DMS153 (cell line): ENCODE results near the gene POLN.

ENCODE experiments used
- DNase-seq: peaks from one replicate; lab custom pipeline; 2025; lab: John Stamatoyannopoulos, UW

Gene POLN

DNA sequence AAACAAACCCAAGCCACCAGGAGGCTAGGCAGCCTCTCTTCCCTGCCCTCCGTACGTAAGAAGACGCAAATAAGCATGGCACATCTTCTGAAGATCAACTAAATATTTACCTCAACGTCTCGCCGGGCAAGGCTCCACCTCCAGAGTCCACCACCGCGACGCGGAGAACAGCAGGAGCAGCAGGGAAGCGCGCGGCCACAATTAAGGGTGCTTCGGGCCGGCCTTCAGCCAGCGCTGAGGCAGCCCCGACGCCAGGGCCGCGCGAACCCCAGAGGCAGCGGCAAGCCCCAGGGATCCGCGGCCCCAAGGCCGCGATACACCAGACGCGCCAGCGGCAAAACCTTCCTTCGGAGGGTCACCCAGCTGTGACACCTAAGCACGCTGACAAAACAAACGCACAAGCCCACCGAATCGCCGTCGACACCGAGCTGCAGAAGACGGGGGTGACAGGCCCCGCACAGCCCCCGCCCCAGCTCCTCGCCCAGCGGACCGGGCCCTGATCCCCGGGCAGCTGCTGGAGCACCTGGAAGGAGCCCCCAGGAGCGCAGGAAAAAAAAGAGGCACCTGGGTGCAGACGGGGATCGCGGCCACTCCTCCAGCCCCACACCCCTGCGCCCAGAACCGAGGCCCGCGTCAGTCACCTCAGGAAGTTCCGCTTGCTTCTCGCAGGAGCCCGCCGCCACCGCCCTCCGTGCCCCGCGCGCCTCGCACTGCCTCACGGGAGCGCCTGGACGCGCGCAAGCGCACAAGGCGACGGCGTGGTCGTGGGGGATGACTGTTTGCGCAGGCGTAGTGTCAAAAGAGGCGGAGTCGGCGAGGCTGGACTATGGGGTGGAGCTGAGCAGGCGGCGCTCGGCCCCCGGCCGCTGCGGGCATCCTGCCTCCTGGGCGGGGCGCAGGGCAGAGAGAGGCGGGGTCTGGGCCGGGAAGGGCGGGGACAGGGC lies at the start of gene POLN, which contains the start of gene HAUS3:
POLN (minus strand) TSS at position 712 of the 944 bp plus-strand sequence. CDS start 12,890 bp downstream, outside the sequence.
HAUS3 (minus strand) TSS at position 712 of the 944 bp plus-strand sequence. CDS start 1,175 bp downstream, outside the sequence.
- DNase-seq, result peak; percentile 80

DNA sequence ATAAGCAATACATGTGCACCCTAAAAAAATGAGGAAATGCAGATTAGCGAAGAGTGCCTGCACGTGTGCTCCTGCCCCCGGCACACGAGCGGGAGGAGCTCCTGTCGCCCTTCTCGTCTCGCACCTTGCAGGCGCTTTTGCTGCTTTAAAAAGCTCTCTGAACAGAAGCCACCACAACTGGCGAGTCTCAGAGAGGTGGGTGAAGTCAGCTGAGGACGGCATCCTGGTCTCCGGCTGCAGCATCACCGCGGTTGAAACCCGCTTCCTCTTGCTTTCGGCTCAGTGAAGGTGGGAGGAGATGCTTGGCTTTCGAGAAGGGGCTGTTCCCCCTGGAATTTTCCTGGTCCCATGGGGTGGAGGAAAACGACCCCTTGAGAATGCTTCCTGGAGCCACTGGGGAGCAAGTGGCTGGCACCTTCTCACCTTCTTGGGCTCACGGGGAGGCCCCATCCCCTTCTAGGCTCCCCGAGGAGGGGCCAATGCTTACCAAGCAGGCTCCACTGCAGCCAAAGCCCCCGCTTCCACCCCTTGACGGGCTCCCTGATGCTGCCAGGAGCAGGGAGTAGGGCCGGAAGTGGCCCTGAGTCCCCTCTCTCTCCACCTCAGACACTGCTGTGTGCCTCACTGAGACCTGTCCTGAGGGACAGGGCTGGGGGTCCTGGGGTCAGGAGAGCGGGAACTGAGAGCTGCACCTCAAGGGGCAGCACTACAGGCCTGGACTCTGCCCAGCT lies 49.2 kb upstream of the POLN start:
- no peak for DNase-seq

DNA sequence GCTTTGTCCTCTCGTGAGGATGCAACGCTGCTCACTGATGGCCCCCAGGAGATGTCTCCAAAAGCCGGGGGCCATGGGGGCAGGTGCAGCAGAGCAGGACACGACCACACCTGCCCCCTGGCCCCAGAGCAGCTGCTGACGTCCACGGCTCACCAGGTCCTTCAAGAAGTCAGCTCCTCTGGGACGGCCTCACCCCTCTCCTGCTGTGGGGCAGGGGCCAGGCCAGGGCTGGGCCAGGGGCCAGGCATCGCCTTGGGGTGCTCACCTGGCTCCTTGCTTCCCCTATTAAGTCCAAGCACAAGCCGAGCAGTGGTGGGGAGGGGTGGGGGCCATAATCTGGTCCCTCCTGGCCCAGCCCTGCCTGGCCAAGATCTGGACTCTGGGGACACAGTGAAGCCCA lies 48.6 kb upstream of the POLN start:
- DNase-seq, result no peak

DNA sequence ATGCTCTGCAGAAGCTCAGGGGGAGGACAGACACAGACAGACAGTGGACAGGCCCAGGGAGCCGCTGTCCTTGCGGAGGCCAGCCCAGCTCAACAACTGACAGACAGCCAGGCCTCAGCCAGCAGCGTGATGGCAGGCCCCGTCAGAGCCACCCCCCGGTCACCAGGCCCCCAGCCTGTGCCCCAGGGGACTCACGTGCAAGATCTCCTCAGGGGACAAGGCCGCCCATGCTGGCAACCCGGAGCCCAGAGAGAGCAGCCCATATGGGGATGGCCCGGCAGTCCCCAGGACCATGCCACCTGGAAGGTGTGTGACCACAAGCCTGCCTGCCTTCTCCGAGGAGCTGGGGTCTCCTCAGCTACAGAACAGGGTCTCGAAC lies 48.0 kb upstream of the POLN start:
- DNase-seq, result no peak

DNA sequence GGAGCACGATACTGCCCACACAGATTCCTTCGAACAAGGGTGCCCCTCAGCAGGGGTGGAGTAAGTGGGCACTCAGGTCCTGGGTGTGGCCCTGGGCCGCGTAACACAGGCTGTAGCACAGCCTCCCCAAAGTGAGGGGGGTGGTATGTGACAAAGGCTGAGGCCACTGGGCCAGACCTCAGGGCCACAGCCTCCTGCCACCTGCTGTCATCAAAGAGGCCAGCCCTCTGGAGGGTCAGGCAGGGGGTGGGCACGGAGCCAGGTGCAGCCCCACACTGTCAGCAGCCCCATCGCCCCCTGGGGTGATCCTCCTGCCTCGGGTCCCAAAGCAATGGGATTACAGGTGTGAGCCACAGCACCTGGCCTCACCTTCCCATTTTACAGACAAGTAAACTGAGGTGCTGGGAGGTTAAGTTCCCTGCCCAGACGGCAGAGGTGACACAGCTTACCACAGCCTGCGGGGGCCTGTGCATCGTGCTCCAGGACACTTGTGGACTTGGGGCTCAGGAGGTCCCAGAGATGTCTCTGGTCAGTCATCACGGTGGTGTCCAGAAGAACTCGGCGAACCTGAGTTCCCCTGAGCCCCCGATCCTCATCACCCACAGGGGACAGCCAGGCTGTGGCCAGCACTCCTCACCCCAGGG lies 47.5 kb upstream of the POLN start:
- no peak for DNase-seq

DNA sequence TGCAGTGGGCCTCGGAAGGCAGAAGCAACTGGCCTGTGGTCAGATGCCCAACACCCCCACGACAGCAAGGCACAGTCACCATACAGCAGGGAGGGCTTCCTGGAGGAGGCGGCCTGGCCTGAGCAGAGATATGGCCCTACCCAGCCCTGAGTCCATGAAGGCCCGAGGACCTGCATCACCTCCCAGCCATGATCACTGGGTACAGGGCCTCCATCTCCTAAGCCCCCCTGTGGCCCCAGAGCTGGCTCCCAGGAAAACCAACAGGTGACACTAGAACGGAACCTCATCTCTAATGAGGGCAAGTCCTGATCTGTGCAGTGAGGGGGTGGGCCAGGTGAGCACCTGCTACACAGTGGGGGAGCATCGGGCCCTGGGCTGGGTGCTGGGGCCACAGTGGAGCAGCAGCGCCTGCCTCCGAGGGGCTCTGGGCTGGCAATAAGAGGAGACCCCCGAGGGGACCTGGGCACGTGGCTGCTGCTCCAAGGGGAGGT lies 46.2 kb upstream of the POLN start:
- no peak for DNase-seq

DNA sequence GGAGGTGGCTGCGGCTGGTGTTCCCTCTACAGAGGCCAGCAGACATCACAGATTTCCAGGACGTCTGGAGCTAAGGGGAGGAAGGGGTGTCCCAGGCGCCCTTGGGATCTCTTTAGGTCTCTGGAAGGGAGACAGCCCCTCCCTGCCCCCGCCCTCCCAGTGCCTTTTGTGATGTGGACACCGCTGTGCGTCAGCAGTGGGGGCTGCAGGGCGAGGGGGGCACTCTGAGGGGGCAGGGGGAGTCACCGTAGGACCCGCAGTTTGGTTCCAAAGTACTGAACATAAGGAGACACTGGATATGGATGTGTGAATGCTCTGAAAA lies 45.6 kb upstream of the POLN start:
- no peak for DNase-seq

DNA sequence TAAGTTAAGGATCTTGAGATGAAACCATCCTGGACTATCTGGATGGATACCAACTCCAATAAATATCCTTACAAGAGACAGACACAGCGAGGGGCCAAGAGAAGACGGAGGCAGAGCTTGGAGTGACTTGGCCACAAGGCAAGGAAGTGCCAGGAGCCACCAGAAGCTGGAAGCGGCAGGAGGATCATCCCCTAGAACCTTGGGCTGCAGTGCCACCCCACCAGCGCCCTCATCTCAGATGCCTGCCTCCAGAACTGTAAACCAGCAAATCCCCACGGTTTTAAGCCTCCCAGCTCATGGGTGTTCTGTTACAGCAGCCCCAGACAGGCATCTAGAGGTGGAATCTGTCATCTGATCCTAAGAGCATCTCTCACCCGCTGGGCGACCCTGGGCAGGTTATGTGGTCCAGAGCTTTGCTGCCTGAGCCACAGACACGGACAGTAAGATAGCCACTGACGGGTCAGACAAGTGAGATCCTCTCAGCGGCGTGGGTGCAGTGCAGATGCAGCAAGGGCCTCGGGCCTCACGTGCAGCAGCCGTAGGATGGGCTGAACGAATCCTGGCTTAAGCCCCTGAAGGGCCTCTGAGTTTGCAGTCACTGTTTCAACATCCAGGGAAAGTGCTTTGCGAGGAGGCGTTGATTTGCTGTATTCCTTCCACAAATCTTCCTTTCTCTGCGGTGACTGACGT lies 45.1 kb upstream of the POLN start:
- no peak for DNase-seq

DNA sequence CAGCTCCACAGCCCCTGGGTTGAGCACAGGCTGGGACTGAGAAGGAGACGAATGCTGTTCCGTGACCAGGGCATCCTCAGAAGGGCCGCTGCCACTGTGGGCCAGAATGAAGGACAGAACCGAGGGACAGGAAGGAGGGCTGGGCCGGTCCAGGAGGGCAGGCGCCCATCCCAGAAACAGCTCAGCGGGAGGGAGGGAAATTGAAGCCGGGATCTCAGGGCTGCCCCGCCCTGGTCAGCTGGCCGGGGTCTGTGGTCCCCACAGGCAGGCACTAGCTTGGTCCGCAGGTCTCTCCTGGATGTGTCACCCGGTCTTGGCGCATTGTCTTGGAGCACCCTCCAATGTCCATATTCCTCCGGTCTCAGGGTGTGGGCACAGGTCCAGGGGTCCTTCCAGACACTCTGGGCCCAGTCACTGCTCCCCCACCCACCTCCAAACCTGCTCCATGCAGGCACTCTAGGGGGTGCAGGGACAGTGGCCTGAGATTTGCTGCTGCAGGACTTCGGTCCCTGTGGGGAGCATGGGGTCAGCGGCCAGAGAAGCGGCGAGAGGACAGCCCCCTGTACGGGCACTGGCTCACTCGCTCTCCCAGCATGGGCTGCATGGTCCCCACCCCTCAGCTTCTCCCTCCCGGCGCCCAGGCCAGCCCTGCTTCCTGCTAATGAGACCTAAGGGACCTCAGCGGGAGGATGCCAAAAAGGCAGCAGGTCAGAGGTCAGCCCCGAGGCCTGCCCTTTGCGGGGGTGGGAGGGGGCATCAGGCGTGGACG lies 43.9 kb upstream of the POLN start:
- DNase-seq, result no peak

DNA sequence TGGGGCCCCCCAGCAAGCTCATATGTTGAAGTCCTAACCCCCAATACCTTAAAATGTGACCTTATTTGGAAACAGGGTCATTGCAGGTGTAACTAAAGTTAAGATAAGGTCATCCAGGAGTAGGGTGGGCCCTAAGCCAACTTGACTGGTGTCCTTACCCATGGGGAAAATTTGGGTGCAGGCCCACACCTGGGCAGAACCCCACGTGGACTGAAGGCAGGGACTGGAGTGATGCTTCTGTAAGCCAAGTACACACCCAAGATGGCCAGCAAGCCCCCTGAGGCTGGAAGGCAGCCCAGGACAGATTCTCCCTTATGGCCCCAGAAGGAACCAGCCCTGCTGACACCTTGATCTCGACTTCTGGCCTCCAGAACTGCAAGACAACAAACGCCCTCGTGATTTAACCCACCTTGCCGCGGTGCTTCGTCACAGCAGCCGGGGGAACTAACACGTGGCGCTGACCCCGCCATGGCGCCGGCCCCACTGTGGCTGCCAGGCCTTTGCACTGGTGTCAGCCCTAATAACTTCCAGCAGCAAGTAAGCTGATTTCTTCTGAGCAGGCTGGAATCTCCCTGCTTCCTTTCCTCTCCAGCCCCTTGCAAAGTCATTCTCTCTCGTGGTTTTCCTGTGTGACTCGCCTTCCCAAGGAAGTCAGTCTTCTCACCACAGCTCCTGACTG lies 43.2 kb upstream of the POLN start:
- DNase-seq, result no peak

DNA sequence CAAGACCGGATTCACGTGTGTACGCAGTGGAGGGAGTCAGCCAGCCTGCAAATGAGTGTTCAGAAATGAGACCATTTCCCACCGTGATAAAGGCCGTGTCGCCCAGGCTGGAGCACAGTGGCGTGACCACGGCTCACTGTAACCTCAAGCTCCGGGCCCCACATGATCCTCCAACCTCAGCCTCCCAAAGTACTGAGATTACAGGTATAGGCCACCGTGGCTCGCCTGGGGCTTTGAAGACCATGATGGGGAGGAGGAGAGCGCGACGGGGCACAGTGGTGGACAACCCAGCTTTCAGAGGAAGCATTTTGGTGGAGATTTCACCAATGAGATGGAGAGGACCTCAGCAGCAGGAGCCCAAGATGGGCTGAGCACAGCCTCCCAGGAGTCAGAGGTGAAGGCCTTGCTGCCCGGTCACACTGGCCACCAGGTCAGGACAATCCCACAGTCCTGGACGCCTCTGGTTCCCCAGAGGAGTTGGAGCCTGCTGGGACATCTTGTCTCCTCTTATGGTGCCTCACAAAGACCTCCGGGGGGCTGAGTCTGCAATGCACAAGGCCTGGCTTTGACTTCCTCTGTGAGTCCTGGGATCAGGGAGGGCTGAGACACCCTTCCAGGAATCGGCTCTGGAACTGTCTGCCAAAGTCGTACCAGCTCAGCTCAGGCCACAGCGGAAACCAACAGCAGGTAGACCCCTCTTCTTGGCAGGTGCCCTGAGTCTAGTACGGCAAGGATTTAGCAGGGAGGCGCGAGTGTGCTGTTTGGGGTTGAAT lies 42.4 kb upstream of the POLN start:
- DNase-seq, result no peak

DNA sequence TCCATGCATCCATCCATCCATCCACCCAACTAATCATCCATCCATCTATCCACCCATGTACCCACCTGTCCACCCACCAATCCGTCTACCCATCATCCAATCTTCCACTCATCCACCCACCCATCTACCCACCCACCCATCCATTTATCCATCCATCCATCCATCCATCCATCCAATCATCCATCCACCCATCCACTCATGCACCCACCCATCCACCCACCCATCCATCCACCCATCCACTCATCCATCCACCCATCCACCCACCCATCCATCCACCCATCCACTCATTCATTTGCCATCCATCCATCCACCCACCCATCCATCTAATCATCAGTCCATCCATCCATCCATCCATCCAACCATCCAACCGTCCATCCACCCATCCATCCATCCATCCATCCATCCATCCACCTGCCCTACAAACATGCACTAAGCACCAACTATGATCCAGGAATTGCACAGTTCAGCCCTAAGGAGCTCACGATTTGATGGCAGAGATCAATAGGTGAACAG lies 41.3 kb upstream of the POLN start:
- no peak for DNase-seq

DNA sequence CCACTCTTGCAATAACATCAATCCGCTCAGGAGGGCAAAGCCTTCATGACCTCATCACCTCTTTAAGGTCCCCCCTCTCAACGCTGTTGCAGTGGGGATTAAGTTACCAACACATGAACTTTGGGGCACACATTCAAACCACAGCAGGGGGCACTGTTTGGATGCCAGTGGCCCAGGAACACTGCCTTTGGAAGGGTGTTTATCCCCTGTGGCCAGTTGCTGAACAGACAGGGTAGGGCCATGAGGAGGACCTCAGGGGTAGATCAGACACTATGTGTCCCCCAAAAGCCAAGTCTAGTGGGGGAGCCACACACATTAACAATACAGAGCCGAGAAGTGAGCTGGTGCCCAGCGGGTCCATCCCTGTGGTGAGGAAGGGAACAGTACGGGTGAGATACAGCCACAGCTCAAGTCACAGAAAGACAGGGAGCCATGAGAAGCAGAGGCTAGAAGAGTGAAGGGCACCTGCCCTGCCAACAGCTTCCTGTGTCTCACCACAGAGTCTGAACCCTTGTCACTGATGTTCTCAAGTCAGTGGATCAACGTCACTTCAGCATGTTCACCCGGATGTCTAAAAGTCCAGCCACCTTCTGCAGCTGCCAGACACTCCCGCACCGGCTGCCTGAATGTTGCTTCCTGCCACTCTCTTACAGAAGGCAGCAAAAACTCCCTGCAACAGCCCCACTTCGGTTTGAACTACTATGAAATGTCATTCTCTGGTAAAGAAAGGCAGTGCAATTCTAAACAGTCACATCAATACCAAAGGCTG lies 39.8 kb upstream of the POLN start:
- DNase-seq, result no peak

DNA sequence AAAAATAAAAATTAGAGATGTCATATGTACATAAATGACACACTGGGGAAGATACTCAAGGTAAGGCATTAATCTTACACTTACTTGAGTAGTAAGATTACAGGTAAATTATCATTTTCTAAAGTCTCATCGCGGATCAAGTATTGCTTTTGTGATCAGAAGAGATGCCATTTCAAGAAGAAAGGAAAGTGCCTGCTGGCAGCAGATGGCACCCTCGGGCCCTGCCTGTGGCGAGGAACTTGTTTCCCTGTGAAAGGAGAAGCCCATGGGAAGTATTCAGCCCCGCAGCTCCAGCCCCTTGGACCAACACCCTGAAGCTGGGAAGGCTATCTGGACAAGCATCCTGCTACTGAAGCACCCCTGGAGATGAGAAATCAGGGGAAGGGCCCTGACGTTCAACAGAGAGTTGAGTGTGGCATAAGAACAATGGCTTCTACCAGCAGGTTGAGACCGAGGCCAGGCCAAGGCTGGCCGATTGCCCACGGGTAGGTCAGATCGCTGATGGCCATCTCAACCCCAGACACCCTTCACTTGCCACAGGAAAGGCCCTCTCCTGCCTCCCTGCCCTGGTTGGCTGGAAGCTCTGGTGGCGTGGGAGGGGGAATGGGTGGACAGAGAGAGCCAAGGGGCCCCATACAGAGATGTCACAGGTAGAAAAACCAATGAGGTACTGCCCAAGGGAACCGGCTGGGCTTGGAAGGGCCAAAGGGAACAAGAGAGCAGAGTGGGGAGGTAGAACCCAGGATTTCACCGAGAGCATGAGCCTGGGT lies 38.8 kb upstream of the POLN start:
- no peak for DNase-seq

DNA sequence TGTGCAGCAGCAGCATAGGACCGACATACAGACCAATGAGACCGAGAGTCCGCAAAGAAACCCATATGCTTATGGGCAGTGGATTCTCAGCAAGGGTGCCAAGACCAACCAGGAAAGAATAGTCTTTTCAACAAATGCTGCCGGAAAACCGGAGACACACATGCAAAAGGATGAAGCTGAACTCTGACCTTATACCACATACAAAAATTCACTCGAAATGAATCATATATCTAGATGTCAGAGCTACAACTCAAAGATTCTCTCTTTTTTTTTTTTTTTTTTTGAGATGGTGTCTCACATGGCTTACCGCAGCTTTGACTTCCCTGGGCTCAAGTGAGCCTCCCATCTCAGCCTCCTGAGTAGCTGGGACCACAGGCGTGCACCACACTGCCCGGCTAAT lies 36.0 kb upstream of the POLN start:
- no peak for DNase-seq

DNA sequence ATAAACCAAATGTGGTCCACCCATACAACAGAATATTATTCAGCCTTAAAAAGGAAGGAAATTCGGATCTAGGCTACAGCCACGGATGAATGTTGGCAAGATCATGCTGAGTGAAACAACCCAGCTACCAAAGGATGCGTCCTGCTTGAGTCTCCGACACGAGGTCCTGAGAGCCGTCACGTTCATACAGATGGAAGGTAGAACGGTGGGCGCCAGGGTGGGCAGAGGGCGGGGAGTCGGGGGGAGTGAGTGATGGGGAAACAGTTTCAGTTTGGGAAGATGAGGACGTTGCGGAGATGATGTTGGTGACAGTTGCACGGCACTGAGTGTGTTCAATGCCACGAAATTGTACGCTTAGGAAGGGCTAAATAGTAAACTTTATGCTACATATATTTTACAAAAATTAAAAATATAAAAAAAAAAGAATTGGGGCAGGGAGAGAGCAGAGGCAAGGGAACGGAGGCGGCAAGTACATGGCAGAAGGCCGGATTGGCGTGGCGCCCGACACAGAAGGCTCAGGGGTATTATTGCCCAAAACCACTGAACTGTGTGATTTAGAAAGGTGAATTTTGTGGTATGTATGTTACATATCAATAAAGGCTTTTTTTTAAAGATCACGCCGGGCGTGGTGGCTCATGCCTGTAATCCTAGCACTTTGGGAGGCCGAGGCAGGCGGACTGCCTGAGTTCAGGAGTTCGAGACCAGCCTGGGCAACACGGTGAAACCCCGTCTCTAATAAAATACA lies 34.8 kb upstream of the POLN start:
- no peak for DNase-seq

DNA sequence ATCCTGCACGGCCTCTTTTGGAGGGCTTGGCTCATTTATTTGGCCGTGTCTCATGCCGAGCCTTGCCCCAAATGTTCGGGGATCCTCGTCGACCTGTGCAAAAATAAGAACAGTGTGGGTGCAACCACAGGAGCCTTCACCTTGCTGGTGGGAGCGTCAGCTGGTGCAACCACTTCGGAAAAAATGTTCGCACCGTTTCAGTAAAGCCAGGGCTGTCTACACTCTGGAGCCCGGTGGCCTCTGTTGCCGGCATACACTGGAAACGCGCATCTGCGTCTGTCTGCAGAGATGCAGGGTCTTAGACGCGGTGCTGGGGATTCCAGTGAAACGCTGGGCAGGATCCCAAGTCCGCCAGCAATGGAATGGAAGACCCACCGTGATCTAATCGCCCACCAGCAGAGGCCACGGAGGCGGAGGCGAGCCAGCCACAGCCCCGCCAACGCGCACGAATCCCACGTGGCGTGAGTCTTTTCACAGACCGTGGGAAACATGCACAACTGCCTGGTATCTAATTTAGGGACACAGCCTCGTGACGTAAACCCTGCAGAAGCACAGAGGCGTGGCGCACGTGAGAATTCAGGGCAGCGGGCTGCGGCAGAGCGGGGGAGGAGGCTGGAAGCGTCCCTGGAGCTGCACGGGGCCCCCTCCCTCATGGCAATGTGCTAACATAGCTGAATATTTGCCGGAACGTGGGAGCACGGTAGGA lies 33.8 kb upstream of the POLN start:
- DNase-seq, result no peak
